ENCODE results near the gene TGFBR2. TPM values are rescaled to one million over a fixed set of nuclear protein-coding genes. Genes with fewer than 3 reads are reported as not detected.

Gene TGFBR2
- total RNA-seq, 1 experiment from 2014 or later: 22.5 TPM

GRCh38 chr3:30696403-30696819 is 90.0 kb downstream of the TGFBR2 start:
- H3K4me1 ChIP-seq (ENCODE audit: control insufficient read depth in 1 of 2, insufficient read depth in 2 of 2, low read length in 2 of 2): peaks cover 3 to 10% of the 10 kb centered on the region in 2 experiments; a peak in 2 of 4 replicates
- no peak overlapping the region for H3K9ac ChIP-seq (ENCODE audit: low read length)
- H4K20me1 ChIP-seq (ENCODE audit: insufficient read depth): no peaks in the 10 kb centered on the region; the same call in 1 of the 2 replicates
- H3K4me3 ChIP-seq (replicated peaks in 1 of 2; ENCODE audit: low read depth in 1 of 2, low read length in 2 of 2): no peak overlapping the region
- no peaks in the 10 kb centered on the region for H3K9me3 ChIP-seq (ENCODE audit: control insufficient read depth in 1 of 2, insufficient read depth in 1 of 2, low read depth in 1 of 2, low read length in 2 of 2)
- H3K36me3 ChIP-seq (ENCODE audit: control insufficient read depth in 1 of 2, insufficient read depth in 2 of 2, low read length in 2 of 2): peaks cover 20 to 39% of the 10 kb centered on the region in 2 experiments
- H3K27me3 ChIP-seq (ENCODE audit: insufficient read depth, low read length): no peaks in the 10 kb centered on the region
- no TSS peak for BruUV-seq (replicated peaks)
- no peak for TF ChIP-seq ELF1 (IDR thresholded peaks at IDR 0.05; ENCODE audit: borderline replicate concordance, low read depth)
- TF ChIP-seq SP1 (IDR thresholded peaks at IDR 0.05; ENCODE audit: low read depth): no peak
- no peak for TF ChIP-seq CBX3 (IDR thresholded peaks at IDR 0.05; ENCODE audit: low read depth)
- no peak for TF ChIP-seq SIN3A (IDR thresholded peaks at IDR 0.05; ENCODE audit: low read depth)
- no peak for TF ChIP-seq ATF3 (IDR thresholded peaks at IDR 0.05)
- TF ChIP-seq JUND (IDR thresholded peaks at IDR 0.05): no peak
- no peak; the same call in 1 of the 2 replicates for TF ChIP-seq POLR2AphosphoS5 (IDR thresholded peaks at IDR 0.05; ENCODE audit: low read depth, low read length)
- no peak for TF ChIP-seq ZNF274 (IDR thresholded peaks at IDR 0.05; ENCODE audit: low read depth, low read length)
- no peak for TF ChIP-seq EZH2 (IDR thresholded peaks at IDR 0.05)
- TF ChIP-seq EZH2phosphoT487 (IDR thresholded peaks at IDR 0.05; ENCODE audit: borderline replicate concordance): no peak
- no peak for TF ChIP-seq FOSL1 (IDR thresholded peaks at IDR 0.05; ENCODE audit: low read depth)
- no peak for TF ChIP-seq POLR2A (IDR thresholded peaks at IDR 0.05; ENCODE audit: borderline replicate concordance, extremely low read depth, insufficient read depth, insufficient read length)
- intact Hi-C loops (cut with micrococcal nuclease): no loop called here
- ChIA-PET CTCF (interaction anchor here (0.7 to 1.5 kb wide), 3 partner anchors 51 to 654 kb away, joined by 3 to 4 read pairs (median 3); no protein-coding TSS in a partner anchor), RAD21 (ENCODE audit: low non-redundant PET in 1 of 2, low total read pairs in 2 of 2, uncharacterized antibody in 2 of 2, unreplicated experiment in 2 of 2) (no interaction called here), POLR2A (no interaction called here)
- H3K79me2 ChIP-seq (ENCODE audit: insufficient read depth, low read length): peaks cover 11% of the 10 kb centered on the region; the same call in 1 of the 2 replicates
- DNase-seq (ENCODE audit: low read depth, low spot score) (no peak), ATAC-seq (no peak)
- H2AFZ ChIP-seq (ENCODE audit: low read depth, low read length, poor library complexity, severe bottlenecking): no peak overlapping the region
- H3K4me2 ChIP-seq (ENCODE audit: low read length): no peak overlapping the region
- H3K27ac ChIP-seq (ENCODE audit: low read depth, low read length): no peak overlapping the region
- H3K9me2 ChIP-seq (ENCODE audit: insufficient read depth): no peaks in the 10 kb centered on the region

GRCh38 chr3:30696896-30697295 is 90.5 kb downstream of the TGFBR2 start:
- peaks cover 19 to 37% of the 10 kb centered on the region in 2 experiments for H3K36me3 ChIP-seq (ENCODE audit: control insufficient read depth in 1 of 2, insufficient read depth in 2 of 2, low read length in 2 of 2)
- ATAC-seq: no peak
- intact Hi-C loops (cut with micrococcal nuclease): no loop called here
- TF ChIP-seq EGR1 (IDR thresholded peaks at IDR 0.05; ENCODE audit: low read depth) (no peak), EZH2 (IDR thresholded peaks at IDR 0.05) (no peak), JUND (IDR thresholded peaks at IDR 0.05) (no peak), ATF3 (IDR thresholded peaks at IDR 0.05) (no peak), TCF7L2 (IDR thresholded peaks at IDR 0.05; ENCODE audit: borderline replicate concordance, extremely low read depth, insufficient read depth, insufficient read length) (no peak), CTCF (IDR thresholded peaks at IDR 0.05 in 2 of 3, conservative IDR thresholded peaks at IDR 0.05 in 1 of 3; ENCODE audit: borderline replicate concordance in 1 of 3, insufficient read depth in 1 of 3, low read depth in 2 of 3, low read length in 2 of 3) (no peak), CBX3 (IDR thresholded peaks at IDR 0.05; ENCODE audit: low read depth) (no peak), POLR2A (IDR thresholded peaks at IDR 0.05; ENCODE audit: borderline replicate concordance, extremely low read depth, insufficient read depth, insufficient read length) (no peak), ZBTB33 (IDR thresholded peaks at IDR 0.05; ENCODE audit: extremely low read depth, insufficient replicate concordance, low read length) (no peak), SP1 (IDR thresholded peaks at IDR 0.05; ENCODE audit: low read depth) (no peak)

More at GRCh38 chr3:30696896-30697295, 90.5 kb downstream of the TGFBR2 start:
- Histone ChIP-seq H3K4me2 (ENCODE audit: low read length) (no peak overlapping the region), H3K4me1 (ENCODE audit: control insufficient read depth in 1 of 2, insufficient read depth in 2 of 2, low read length in 2 of 2) (peaks cover 3 to 10% of the 10 kb centered on the region in 2 experiments; a peak in 2 of 4 replicates), H3K9me3 (ENCODE audit: control insufficient read depth in 1 of 2, insufficient read depth in 1 of 2, low read depth in 1 of 2, low read length in 2 of 2) (no peaks in the 10 kb centered on the region), H3K27me3 (ENCODE audit: insufficient read depth, low read length) (no peaks in the 10 kb centered on the region), H3K4me3 (replicated peaks in 1 of 2; ENCODE audit: low read depth in 1 of 2, low read length in 2 of 2) (no peak overlapping the region), H2AFZ (ENCODE audit: low read depth, low read length, poor library complexity, severe bottlenecking) (no peak overlapping the region), H3K9me2 (ENCODE audit: insufficient read depth) (no peaks in the 10 kb centered on the region), H3K9ac (ENCODE audit: low read length) (no peak overlapping the region), H3K27ac (ENCODE audit: low read depth, low read length) (no peak overlapping the region), H3K79me2 (ENCODE audit: insufficient read depth, low read length) (peaks cover 11% of the 10 kb centered on the region; the same call in 1 of the 2 replicates), H4K20me1 (ENCODE audit: insufficient read depth) (no peaks in the 10 kb centered on the region; the same call in 1 of the 2 replicates)
- ChIA-PET RAD21 (ENCODE audit: low non-redundant PET in 1 of 2, low total read pairs in 2 of 2, uncharacterized antibody in 2 of 2, unreplicated experiment in 2 of 2) (no interaction called here), CTCF (interaction anchor here (0.7 to 1.5 kb wide), 3 partner anchors 51 to 654 kb away, joined by 3 to 4 read pairs (median 3); no protein-coding TSS in a partner anchor), POLR2A (no interaction called here)
- no TSS peak for BruUV-seq (replicated peaks)
- DNase-seq (ENCODE audit: low read depth, low spot score): no peak
